Measurements from ENCODE around the gene BLTP3A. TPM values are rescaled to one million over a fixed set of nuclear protein-coding genes. Genes with fewer than 3 reads are reported as not detected.

BLTP3A gene
- total RNA-seq, 4 donors from 2014 or later = 7.5 to 13.1 (median 9.8) TPM

GRCh38 chr6:34839666-34840352 is 47.9 kb downstream of the BLTP3A start:
- no peak overlapping the region for H3K27ac ChIP-seq (replicated peaks in 1 of 4)
- no peaks in the 10 kb centered on the region for H3K27me3 ChIP-seq
- H3K4me1 ChIP-seq = peaks cover 0 to 4% (median 0%) of the 10 kb centered on the region in 4 donors
- H3K36me3 ChIP-seq = peaks cover 6 to 61% (median 39%) of the 10 kb centered on the region in 4 donors
- TF ChIP-seq POLR2AphosphoS5 (IDR thresholded peaks at IDR 0.05) = no peak
- no peak for TF ChIP-seq EP300 (IDR thresholded peaks at IDR 0.05)
- no peak for TF ChIP-seq POLR2A (IDR thresholded peaks at IDR 0.05; ENCODE audit: low read depth)
- no peak for TF ChIP-seq CTCF (IDR thresholded peaks at IDR 0.05)
- no peak for DNase-seq (ENCODE audit: extremely low spot score)
- no peak overlapping the region for H3K4me3 ChIP-seq
- 96% methylated on average over 15 of the region's 15 CpGs for WGBS
- intact Hi-C loops (cut with DNase I) = no loop called here
- no peaks in the 10 kb centered on the region for H3K9me3 ChIP-seq

Small RNAs within 50 kb of the gene (small RNA-seq; reads per million reads assigned to genes)
- gene RF00019 = 0 reads per million in 3 donors

Other genes starting within 250 kb of the BLTP3A start
- gene SPDEF, start 235.8 kb upstream of the BLTP3A start, total RNA-seq = not detected
- gene ILRUN, start 95.3 kb upstream of the BLTP3A start, total RNA-seq = 100 to 1,000 TPM in 3 of 4 donors, 10 to 100 TPM in 1; 88.8 to 109 (median 104) TPM
- gene SNRPC, start 34.6 kb upstream of the BLTP3A start, total RNA-seq = 10 to 100 TPM; 46.6 to 72.5 (median 58.4) TPM
- gene TAF11, start 96.0 kb downstream of the BLTP3A start, total RNA-seq = 10 to 100 TPM; 18.2 to 26.2 (median 25.4) TPM
- gene ANKS1A, start 97.2 kb downstream of the BLTP3A start, total RNA-seq = 100 to 1,000 TPM in 2 of 4 donors, 10 to 100 TPM in 2; 68.3 to 132 (median 98.7) TPM

Data from esophagus muscularis mucosa (tissue), 4 donors.